PC-3 (cell line): Measurements from ENCODE around the gene TMEM11.

ENCODE experiments used
- CTCF ChIP-seq: fragments of 300-600 bp; sonication (generic); conservative IDR thresholded peaks from 2 replicates; pipeline ENCODE4 v1.5.1; 2017; ENCODE audit warnings: antibody characterized with exemption, low read depth, mild to moderate bottlenecking, low read length
- EZH2phosphoT487 ChIP-seq: fragments of 300-600 bp; sonication (generic); IDR thresholded peaks from 2 replicates; pipeline ENCODE4 v1.6.1; 2018; ENCODE audit warnings: mild to moderate bottlenecking, antibody characterized with exemption, low read length, borderline replicate concordance

DNA sequence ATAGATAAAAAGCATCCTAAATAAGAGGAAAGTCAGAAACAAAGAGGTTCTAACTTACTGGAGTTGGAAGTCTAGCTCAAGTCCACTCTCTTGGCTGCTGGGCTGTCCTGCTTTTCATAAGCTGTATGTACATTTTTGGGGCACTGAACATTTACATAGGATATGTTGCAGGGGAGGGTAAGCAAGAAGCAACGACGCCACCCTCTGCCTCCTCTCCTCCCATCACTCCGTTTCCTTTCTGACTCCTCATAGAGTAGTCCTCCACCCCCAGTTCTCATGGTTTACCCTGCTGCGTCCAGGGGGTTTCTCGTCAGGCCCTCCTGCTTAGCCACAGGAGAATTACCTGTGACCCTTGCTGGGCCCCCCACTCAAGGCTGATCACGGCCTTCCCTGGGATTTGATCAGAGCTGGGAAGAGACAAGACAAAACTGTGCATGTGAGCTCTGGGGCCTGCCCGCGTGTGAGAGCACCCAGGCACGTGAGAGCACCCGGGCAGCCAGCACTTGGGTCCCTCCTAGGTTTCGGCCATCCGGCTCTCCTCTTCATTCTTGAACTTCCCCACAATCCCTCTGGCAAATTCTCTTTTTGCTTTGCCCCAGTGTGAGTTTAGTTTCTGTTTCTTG is 37.1 kb downstream of the TMEM11 start:
- TF ChIP-seq CTCF (no peak), EZH2phosphoT487 (no peak)
